ENCODE measurements around the gene ICAM2.

DNA sequence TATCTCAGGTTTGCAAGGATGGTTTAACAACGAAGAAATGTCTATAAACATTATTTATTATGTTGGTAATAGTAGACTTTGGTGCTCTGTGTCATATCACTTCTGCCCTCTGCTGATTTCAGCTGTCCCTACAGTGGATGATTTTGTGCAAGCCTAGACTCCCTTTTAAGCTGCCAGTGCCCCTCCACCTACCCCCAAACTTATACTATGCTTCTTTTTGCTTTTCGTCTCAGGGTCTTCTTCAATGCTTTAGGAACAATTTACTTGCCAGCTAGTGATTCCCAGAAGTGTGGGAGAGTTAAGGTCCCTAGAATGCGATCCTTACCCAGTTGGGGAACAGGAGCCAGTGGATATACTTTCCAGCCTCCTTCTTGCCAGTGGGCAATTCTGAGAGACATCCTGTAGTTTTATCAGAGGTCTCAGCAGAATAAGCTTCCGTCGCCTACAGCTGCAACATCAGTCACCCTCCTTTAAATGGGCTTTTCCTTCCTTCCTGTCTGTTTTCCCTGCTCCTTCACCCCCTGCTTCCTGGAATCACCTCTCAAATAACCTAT lies 4.1 kb downstream of the ICAM2 start:
- no peak for TF ChIP-seq ZNF121 (CRISPR knock-in tag; IDR thresholded peaks at IDR 0.05)
- TF ChIP-seq, protein P1, sequence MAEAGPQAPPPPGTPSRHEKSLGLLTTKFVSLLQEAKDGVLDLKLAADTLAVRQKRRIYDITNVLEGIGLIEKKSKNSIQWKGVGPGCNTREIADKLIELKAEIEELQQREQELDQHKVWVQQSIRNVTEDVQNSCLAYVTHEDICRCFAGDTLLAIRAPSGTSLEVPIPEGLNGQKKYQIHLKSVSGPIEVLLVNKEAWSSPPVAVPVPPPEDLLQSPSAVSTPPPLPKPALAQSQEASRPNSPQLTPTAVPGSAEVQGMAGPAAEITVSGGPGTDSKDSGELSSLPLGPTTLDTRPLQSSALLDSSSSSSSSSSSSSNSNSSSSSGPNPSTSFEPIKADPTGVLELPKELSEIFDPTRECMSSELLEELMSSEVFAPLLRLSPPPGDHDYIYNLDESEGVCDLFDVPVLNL (CRISPR knock-in tag; IDR thresholded peaks at IDR 0.05; ENCODE audit: borderline replicate concordance, low read depth), result no peak
- no peak for TF ChIP-seq CTCF (IDR thresholded peaks at IDR 0.05)
- no peak for TF ChIP-seq ZNF396 (CRISPR knock-in tag; IDR thresholded peaks at IDR 0.05; ENCODE audit: borderline replicate concordance)
- no peak for TF ChIP-seq JAZF1 (CRISPR knock-in tag; IDR thresholded peaks at IDR 0.05)
- TF ChIP-seq ZNF317 (CRISPR knock-in tag; IDR thresholded peaks at IDR 0.05; ENCODE audit: borderline replicate concordance, low read depth), result no peak
- TF ChIP-seq, protein P2, sequence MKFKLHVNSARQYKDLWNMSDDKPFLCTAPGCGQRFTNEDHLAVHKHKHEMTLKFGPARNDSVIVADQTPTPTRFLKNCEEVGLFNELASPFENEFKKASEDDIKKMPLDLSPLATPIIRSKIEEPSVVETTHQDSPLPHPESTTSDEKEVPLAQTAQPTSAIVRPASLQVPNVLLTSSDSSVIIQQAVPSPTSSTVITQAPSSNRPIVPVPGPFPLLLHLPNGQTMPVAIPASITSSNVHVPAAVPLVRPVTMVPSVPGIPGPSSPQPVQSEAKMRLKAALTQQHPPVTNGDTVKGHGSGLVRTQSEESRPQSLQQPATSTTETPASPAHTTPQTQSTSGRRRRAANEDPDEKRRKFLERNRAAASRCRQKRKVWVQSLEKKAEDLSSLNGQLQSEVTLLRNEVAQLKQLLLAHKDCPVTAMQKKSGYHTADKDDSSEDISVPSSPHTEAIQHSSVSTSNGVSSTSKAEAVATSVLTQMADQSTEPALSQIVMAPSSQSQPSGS (CRISPR knock-in tag; IDR thresholded peaks at IDR 0.05; ENCODE audit: borderline replicate concordance, low read depth), result no peak
- TF ChIP-seq, protein P3, sequence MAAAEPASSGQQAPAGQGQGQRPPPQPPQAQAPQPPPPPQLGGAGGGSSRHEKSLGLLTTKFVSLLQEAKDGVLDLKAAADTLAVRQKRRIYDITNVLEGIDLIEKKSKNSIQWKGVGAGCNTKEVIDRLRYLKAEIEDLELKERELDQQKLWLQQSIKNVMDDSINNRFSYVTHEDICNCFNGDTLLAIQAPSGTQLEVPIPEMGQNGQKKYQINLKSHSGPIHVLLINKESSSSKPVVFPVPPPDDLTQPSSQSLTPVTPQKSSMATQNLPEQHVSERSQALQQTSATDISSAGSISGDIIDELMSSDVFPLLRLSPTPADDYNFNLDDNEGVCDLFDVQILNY (CRISPR knock-in tag; IDR thresholded peaks at IDR 0.05), result no peak
- TF ChIP-seq, protein P4, sequence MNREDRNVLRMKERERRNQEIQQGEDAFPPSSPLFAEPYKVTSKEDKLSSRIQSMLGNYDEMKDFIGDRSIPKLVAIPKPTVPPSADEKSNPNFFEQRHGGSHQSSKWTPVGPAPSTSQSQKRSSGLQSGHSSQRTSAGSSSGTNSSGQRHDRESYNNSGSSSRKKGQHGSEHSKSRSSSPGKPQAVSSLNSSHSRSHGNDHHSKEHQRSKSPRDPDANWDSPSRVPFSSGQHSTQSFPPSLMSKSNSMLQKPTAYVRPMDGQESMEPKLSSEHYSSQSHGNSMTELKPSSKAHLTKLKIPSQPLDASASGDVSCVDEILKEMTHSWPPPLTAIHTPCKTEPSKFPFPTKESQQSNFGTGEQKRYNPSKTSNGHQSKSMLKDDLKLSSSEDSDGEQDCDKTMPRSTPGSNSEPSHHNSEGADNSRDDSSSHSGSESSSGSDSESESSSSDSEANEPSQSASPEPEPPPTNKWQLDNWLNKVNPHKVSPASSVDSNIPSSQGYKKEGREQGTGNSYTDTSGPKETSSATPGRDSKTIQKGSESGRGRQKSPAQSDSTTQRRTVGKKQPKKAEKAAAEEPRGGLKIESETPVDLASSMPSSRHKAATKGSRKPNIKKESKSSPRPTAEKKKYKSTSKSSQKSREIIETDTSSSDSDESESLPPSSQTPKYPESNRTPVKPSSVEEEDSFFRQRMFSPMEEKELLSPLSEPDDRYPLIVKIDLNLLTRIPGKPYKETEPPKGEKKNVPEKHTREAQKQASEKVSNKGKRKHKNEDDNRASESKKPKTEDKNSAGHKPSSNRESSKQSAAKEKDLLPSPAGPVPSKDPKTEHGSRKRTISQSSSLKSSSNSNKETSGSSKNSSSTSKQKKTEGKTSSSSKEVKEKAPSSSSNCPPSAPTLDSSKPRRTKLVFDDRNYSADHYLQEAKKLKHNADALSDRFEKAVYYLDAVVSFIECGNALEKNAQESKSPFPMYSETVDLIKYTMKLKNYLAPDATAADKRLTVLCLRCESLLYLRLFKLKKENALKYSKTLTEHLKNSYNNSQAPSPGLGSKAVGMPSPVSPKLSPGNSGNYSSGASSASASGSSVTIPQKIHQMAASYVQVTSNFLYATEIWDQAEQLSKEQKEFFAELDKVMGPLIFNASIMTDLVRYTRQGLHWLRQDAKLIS (CRISPR knock-in tag; IDR thresholded peaks at IDR 0.05; ENCODE audit: borderline replicate concordance), result no peak
- no peak for TF ChIP-seq USF2 (CRISPR knock-in tag; IDR thresholded peaks at IDR 0.05)
- no peak for TF ChIP-seq NR1H2 (CRISPR knock-in tag; IDR thresholded peaks at IDR 0.05)
